Measurements from ENCODE around the gene METTL8.
A peak's percentile ranks its signal among the peaks of the same experiment; 100 is the strongest.

DNA sequence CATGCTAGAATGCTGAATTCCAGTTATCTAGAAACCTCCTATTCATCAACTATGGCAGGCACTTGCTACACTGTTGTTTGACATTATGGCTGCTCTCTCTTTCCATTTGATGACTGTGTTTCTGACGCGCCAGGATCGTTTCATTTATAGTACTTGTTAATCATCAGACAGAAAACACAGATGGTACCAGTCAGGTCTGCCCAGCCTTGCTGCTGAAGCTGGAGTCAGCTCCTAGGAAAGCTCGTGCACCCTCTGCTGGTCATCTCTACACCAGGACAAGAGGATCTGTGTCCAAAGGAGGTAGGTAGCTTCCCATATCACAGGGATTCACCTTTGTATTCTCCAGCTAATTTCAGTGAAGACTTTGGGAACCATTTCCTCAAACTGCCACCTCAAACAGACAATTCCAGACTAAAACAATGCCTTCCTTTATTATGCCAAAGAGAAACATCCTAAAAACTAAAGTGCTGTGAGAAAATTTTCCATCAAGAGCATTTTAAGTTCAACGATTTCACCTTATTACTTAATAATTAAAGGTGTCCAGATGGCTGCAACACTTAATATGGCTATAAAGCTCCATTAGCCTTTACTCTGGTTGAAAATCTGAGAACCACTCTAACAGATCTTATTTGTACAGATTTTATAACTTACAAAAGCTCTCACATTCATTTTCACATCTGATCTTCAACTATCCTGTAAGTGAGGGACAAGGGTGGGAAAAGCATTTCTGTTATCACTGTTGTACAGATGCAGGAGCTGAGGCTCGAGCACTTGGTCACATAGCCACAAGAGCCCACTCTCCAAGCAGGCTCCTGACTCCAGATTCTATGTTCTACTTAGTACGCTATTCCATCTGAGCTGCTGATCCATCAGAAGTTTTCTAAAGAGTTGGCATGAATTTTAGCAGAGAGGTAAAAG is 17.5 kb downstream of the METTL8 start:
- no peak for TF ChIP-seq POLR2A (IDR thresholded peaks at IDR 0.05)
- TF ChIP-seq, protein P1, sequence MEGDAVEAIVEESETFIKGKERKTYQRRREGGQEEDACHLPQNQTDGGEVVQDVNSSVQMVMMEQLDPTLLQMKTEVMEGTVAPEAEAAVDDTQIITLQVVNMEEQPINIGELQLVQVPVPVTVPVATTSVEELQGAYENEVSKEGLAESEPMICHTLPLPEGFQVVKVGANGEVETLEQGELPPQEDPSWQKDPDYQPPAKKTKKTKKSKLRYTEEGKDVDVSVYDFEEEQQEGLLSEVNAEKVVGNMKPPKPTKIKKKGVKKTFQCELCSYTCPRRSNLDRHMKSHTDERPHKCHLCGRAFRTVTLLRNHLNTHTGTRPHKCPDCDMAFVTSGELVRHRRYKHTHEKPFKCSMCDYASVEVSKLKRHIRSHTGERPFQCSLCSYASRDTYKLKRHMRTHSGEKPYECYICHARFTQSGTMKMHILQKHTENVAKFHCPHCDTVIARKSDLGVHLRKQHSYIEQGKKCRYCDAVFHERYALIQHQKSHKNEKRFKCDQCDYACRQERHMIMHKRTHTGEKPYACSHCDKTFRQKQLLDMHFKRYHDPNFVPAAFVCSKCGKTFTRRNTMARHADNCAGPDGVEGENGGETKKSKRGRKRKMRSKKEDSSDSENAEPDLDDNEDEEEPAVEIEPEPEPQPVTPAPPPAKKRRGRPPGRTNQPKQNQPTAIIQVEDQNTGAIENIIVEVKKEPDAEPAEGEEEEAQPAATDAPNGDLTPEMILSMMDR (IDR thresholded peaks at IDR 0.05) = peak; percentile 76 to 77 (median 76)

Measured in uterus (tissue), 2 donors.